ENCODE measurements around the gene EPO. TPM values are rescaled to one million over a fixed set of nuclear protein-coding genes. Genes with fewer than 3 reads are reported as not detected.
A peak's percentile ranks its signal among the peaks of the same experiment; 100 is the strongest.

EPO gene
- total and polyA plus RNA-seq, 2 of the 8 experiments (the other 6 are each of a cell fraction or from before 2014, with no cell fraction given), result 0.42 to 0.95 TPM

- Histone ChIP-seq H2BK5ac (ENCODE audit: low read depth, low read length) (no peak overlapping the region), H4K5ac (ENCODE audit: insufficient read length, low read depth, low read length) (no peak overlapping the region), H3K79me1 (ENCODE audit: low read depth, low read length) (peaks cover 3% of the 10 kb centered on the region), H3K18ac (ENCODE audit: extremely low read depth, low read length) (no peak overlapping the region), H3K27ac (ENCODE audit: low read depth, low read length) (no peak overlapping the region), H3K79me2 (ENCODE audit: control insufficient read depth in 1 of 2, insufficient read depth in 2 of 2, low read length in 2 of 2) (no peaks in the 10 kb centered on the region), H2AK5ac (ENCODE audit: low read depth, low read length) (no peak overlapping the region), H4K8ac (ENCODE audit: extremely low read depth, insufficient read depth, low read length) (no peak overlapping the region), H3K4me3 (ENCODE audit: extremely low read depth in 1 of 4, insufficient read depth in 2 of 4, low read depth in 3 of 4, low read length in 4 of 4) (peak overlapping the region; percentile 72 to 99 (median 82)), H3K4ac (replicated peaks; ENCODE audit: insufficient read length, low read depth, low read length) (no peak overlapping the region), H4K20me1 (replicated peaks in 1 of 2; ENCODE audit: control insufficient read depth in 1 of 2, insufficient read depth in 2 of 2, low read length in 2 of 2) (peaks cover 13 to 18% of the 10 kb centered on the region in 2 experiments), H3K23me2 (ENCODE audit: low read depth, low read length) (peaks cover 11% of the 10 kb centered on the region; the same call in 1 of the 2 replicates), H3K56ac (replicated peaks; ENCODE audit: insufficient read length, low read depth, low read length) (no peak overlapping the region), H3K14ac (ENCODE audit: insufficient read length) (no peak overlapping the region), H3K36me3 (ENCODE audit: control insufficient read depth in 2 of 4, insufficient read depth in 4 of 4, low read length in 3 of 4) (peaks cover 0 to 35% (median 14%) of the 10 kb centered on the region in 4 experiments; a peak in 6 of 8 replicates), H3K23ac (ENCODE audit: insufficient read length) (no peak overlapping the region), H2BK15ac (ENCODE audit: low read length) (no peak overlapping the region), H2AFZ (ENCODE audit: low read length) (no peak overlapping the region), H3K9ac (replicated peaks in 1 of 4; ENCODE audit: extremely low read depth in 1 of 4, low read depth in 3 of 4, low read length in 3 of 4) (no peak overlapping the region), H3K4me1 (replicated peaks in 1 of 4; ENCODE audit: control insufficient read depth in 3 of 4, insufficient read depth in 4 of 4, low read length in 3 of 4) (peaks cover 0 to 7% (median 2%) of the 10 kb centered on the region in 4 experiments; a peak in 5 of 7 replicates), H2BK20ac (ENCODE audit: low read length) (no peak overlapping the region), H2BK120ac (replicated peaks; ENCODE audit: low read depth, low read length) (no peak overlapping the region), H3K4me2 (ENCODE audit: insufficient read depth in 1 of 2, low read depth in 2 of 2, low read length in 2 of 2) (peak overlapping the region; percentile 58 to 87), H3K27me3 (replicated peaks in 1 of 4; ENCODE audit: control insufficient read depth in 3 of 4, extremely low read depth in 1 of 4, insufficient read depth in 3 of 4, low read length in 3 of 4) (peaks cover 0 to 8% (median 6%) of the 10 kb centered on the region in 4 experiments; a peak in 4 of 7 replicates), H4K91ac (replicated peaks; ENCODE audit: insufficient read length, low read length) (no peak overlapping the region), H2BK12ac (ENCODE audit: low read depth, low read length) (no peak overlapping the region), H3K9me3 (ENCODE audit: insufficient read depth in 2 of 2, low read depth in 1 of 2, low read length in 1 of 2) (no peaks in the 10 kb centered on the region)
- WGBS, 2 experiments (ENCODE audit: extremely low coverage in 1 of 2, insufficient coverage in 1 of 2, insufficient read length in 1 of 2, insufficient replicate concordance in 2 of 2, low coverage in 1 of 2, low lambda C conversion rate in 2 of 2, missing lambda C conversion rate in 1 of 2), result 4% methylated on average over 18 of the region's 46 CpGs; no CpG with 5 or more reads in 1 of the 2 experiments
- FAIRE-seq, result no peak
- ChIA-PET CTCF (ENCODE audit: partially characterized antibody) (interaction anchor here (1.0 to 12.1 kb wide), 6 partner anchors 18 to 89 kb away, joined by 3 to 134 read pairs (median 4); partner anchors contain the start of genes FBXO24, GIGYF1 and LRCH4), POLR2A (ENCODE audit: partially characterized antibody) (interaction anchor here (0.6 to 10.3 kb wide), 11 partner anchors 15 to 544 kb away, joined by 3 to 257 read pairs (median 4); partner anchors contain the start of genes GIGYF1, MOSPD3, PCOLCE and POP7)
- no peak for DNase-seq (ENCODE audit: low read depth in 1 of 2, low spot score in 2 of 2)
- TF ChIP-seq SIN3A (conservative IDR thresholded peaks at IDR 0.05 in 1 of 2, IDR thresholded peaks at IDR 0.05 in 1 of 2; ENCODE audit: low read depth in 1 of 2, low read length in 2 of 2), result no peak
- TF ChIP-seq MAFK (IDR thresholded peaks at IDR 0.05; ENCODE audit: low read depth, low read length), result no peak
- TF ChIP-seq USF2 (IDR thresholded peaks at IDR 0.05; ENCODE audit: low read length), result no peak
- no peak for TF ChIP-seq ASH2L (IDR thresholded peaks at IDR 0.05; ENCODE audit: low read length)
- no peak for TF ChIP-seq SP1 (IDR thresholded peaks at IDR 0.05; ENCODE audit: low read depth, low read length)
- no peak for TF ChIP-seq E2F6 (IDR thresholded peaks at IDR 0.05)
- TF ChIP-seq CBX5 (IDR thresholded peaks at IDR 0.05; ENCODE audit: low read depth, low read length), result no peak
- no peak for TF ChIP-seq RXRA (IDR thresholded peaks at IDR 0.05; ENCODE audit: insufficient read depth, low read depth, low read length)
- TF ChIP-seq NANOG (IDR thresholded peaks at IDR 0.05; ENCODE audit: insufficient read depth, low read depth, low read length, poor library complexity, severe bottlenecking), result no peak
- no peak for TF ChIP-seq RAD21 (IDR thresholded peaks at IDR 0.05 in 1 of 2, conservative IDR thresholded peaks at IDR 0.05 in 1 of 2; ENCODE audit: low read depth in 2 of 2, low read length in 2 of 2)
- no peak for TF ChIP-seq CTBP2 (IDR thresholded peaks at IDR 0.05; ENCODE audit: borderline replicate concordance, insufficient read depth, insufficient read length, low read length)
These were observed 45.2 kb upstream of the EPO start for GRCh38 chr7:100675105-100675451.

Data from H1 (cell line).